Right ventricle myocardium inferior (tissue), 1 donor: ENCODE measurements around the gene ASMT. TPM values are rescaled to one million over a fixed set of nuclear protein-coding genes. Genes with fewer than 3 reads are reported as not detected.
A peak's percentile ranks its signal among the peaks of the same experiment; 100 is the strongest.

Source experiments
- ATAC-seq: fragments of 200-7000 bp; cut with Tn5 transposase; one replicate; pipeline ENCODE4 v1.9.1; 2020; ENCODE audit warnings: mild to moderate bottlenecking, moderate library complexity
- DNase-seq: peaks from one replicate; pipeline ENCODE4 v3.0.0; 2021; ENCODE audit errors: missing footprints
- intact Hi-C: fragments of 100-400 bp; cut with DNase I; formaldehyde crosslinking; loops from one replicate; pipeline ENCODE4 v1.11.0; 2022
- total RNA-seq: library from RNA; stranded (reverse); fragmentation: NEBNext Ultra II Directional; extraction: Animal tissue kit (Norgen Biotek cat#: 25700); gene quantifications from one replicate; pipeline ENCODE4 v1.2.1, GENCODE V29; 2021
- donor health status: DM: no; HTN: yes; CAD: no; lungs with severe emphysema.

Gene ASMT
- total RNA-seq, 1 donor from 2014 or later: not detected

DNA sequence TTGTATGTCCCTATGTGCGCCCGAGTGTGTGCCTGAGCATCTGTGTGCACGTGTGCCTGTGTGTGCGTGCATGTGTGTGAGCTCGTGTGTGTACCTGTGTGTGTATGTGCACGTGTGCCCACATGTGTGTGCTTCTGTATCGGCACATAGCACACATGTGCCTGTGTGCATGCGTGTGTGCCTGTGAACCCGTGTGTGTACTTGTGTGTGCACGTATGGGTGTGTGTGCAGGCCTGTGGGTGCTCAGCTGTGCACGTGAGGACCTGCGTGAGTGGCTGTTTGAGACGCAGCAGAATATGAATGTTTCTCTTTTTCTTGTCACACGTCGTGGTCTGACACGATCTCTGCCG, 19.2 kb upstream of the ASMT start:
- DNase-seq (no peak), ATAC-seq (no peak)
- intact Hi-C loops: no loop called here

DNA sequence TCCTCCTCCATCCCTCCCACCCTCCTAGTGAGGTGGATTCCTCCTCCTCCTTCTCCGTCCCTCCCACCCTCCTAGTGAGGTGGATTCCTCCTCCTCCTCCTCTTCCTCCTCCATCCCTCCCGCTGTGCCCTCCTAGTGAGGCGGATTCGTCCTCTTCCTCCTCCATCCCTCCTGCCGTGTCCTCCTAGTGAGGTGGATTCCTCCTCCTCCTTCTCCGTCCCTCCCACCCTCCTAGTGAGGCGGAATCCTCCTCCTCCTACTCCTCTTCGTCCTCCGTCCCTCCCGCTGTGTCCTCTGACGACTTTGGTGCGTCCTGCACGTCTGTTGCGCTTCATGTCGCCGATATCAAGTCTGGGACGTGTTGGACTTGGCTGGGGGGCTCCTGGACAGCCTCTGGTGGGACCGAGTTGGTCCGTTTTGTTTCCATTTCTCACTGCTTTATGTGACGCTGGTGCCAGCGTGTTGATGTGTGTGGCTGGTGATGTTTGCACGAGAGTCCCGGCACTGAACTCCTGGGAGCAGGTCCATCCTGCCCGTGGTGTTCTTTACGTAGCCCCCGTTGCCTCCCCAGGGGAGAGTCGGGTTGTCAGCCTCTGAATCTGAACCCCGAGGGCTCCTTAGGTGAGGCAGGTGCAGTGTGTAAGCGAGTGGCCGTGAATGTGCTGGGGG, 18.0 kb upstream of the ASMT start:
- intact Hi-C loops: no loop called here
- DNase-seq: no peak
- no peak for ATAC-seq

DNA sequence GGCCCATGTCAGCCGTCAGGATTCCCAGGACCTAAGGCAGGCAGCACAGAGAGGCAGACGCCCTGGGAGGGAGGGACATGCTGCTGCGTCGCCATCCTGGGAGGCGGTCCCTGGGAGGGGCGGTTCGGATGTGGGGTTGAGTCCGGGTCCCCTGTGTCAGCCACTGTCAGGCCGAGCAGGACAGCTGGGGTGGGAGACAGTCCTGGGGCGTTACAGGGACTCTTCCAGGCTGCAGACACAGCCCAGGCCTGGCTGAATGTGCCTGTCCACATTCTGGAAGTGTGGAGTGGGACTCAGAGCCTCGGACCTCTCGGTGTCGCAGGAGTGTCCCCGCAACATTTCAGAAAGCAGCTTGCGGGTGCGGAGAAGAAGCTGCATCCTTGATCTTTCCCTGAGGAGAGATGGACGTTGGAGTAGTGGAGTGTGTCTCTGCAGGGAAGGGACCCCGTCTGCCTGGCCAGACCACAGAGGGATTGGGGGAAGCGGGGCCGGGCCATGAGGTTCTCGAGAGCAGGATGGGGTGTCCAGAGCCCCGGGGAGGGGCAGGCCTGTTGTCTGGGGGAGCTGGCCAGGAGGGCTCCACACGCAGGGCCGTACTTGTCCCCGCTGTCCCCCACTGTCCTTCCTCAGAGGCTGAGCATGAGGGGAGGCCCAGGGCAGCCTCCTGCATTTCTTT, 17.4 kb upstream of the ASMT start:
- intact Hi-C loops: no loop called here
- no peak for ATAC-seq
- no peak for DNase-seq

DNA sequence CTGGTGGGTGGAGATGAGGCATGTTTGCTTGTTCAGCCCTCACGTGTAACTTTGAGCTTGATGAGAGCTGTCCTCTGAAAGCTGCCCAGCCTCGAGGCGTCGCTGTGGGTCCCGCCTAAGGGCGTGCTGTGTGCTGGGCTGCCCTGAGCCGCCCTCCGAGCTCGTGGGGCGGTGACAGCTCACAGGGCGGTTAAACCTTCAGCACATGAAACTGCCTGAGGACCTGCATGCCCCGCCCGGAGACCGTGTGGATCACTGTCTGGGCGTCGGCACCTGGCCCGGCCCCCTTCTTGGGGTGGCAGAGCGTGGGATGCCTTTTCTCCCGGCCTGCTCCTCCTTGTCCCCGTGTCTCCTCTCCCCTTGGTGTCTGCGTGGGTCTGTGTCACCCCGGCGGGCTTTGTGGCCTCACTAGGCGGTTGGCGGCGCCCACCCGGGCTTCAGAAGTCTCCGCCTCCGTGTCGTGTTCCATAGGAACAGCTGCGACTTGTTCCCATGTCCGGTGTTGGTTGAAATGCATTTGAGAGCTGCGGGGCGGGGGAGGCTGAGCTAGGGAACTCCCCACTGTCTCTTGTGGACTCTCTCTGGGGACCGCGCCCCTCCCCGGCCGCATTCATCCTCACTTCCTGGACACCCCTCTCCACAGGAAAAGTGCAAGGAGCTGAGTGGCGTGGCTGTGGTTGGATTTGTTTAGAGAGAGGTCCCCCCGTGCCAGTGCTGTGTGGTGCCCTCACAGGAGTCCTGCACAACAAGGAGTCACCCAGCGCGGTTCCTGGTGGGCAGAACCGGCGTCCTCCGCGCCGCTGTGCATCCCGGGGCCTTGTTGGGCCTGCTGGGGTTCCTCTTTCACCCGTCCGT, 16.6 kb upstream of the ASMT start:
- DNase-seq (no peak), ATAC-seq (no peak)
- intact Hi-C loops: no loop called here

DNA sequence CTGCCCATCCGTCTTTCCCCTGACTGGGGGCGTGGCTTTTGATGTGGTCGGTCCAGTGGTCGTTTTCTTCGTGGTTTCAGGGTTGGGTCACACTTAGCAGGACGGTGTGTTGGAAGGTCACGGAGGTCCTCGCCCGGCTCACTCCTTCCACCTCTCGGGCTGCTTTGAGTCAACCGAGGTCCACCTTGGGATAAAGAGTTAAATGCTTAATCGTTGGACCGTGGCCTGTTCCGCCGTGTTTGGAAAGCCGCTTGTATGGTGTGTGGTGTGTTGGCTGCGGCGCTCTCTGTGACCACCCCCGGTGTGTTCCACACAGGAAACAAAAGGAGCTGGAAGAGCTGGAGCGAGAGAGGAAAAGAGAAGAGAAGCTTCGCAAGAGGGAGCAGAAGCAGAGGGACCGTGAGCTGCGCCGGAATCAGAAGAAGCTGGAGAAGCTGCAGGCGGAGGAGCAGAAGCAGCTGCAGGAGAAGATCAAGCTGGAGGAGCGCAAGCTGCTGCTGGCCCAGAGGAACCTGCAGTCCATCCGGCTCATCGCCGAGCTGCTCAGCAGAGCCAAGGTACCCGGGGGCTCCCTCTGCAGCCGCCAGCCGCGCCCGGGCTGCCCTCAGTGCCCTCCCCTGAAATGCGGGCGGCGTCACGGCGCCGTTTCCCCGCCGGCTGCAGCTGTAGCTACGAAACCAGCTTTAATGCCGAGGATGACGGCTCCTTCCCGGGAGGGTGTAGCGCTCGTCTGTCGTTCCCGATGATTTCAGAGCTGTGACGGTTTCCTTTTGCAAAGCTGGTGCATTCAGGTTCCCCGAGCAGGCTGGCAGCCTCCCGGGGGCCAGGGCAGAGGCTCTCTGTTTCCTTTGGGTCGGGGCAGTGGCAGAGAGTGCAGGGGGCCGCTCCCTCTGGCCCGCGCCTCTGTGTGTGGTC, 15.7 kb upstream of the ASMT start:
- no peak for ATAC-seq
- no peak for DNase-seq
- intact Hi-C loops: no loop called here

DNA sequence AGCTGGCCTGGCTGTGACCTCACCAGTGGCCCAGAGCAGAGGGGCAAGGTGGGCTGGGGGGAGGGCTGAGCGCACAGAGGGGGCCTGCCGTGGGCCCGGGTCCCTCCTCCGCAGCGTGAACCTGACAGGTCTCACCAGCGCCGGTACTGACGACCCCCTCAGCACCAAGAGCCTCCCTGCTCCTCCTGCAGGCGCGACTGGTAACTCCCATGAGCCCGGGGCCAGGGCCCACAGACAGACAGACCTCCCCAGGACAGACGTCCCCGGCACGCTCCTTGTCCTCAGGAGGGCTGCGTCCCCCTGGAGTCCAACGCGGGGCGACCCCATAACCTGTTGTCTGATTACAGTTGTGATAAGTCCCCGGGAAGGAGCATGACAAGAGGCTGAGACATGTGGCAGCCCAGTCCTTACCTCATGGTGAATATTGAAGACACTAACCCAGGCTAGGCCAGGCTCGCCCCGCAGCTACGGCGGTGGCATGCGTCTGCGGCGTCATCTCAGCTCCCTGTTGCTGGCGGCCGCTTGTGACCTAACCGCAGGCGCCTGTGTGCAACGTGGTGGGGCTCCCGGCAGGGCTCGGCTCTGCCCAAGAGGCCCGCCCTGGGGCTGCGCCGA, 15.0 kb upstream of the ASMT start:
- intact Hi-C loops: no loop called here
- DNase-seq: no peak
- ATAC-seq: no peak

DNA sequence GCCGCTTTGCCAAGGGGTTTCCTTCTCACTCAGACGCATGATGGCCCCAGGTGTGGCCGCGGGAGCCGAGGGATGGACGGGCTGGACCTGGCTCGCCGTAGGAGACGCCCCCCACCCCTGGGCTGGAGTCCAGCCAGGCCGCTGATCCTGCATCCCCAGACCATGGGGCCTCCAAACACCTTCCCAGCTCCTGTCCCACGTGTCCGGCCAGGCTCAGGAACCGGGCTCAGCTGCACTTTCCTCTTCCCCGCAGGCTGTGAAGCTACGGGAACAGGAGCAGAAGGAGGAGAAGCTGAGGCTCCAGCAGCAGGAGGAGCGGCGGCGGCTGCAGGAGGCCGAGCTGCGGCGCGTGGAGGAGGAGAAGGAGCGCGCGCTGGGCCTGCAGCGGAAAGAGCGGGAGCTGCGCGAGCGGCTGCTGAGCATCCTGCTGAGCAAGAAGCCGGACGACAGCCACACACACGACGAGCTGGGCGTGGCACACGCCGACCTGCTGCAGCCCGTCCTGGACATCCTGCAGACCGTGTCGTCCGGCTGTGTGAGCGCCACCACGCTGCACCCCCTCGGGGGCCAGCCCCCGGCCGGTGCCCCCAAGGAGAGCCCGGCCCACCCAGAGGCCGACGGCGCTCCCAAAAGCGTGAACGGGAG, 14.3 kb upstream of the ASMT start:
- ATAC-seq: peak; percentile 29
- no peak for DNase-seq
- intact Hi-C loops: no loop called here

DNA sequence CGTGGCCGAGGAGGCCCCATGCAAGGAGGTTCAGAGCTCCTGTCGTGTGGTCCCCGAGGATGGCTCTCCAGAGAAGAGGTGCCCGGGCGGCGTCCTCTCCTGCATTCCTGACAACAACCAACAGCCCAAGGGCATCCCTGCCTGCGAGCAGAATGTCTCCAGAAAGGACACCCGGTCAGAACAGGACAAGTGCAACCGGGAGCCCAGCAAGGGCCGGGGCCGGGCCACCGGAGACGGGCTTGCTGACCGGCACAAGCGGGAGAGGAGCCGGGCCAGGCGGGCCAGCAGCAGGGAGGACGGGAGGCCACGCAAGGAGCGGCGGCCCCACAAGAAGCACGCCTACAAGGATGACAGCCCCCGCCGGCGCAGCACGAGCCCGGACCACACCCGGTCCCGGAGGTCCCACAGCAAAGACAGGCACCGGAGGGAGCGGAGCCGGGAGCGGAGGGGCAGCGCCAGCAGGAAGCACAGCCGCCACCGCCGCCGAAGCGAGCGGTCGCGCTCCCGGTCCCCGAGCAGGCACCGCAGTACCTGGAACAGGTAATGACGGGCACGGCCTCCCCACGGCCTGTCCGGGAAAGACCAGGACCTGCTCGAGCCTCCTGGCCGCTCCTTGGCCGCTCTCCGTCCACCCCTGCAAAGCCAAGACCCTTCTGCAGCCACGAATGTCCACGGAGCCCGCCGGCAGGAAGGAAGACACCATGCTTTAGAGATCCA, 13.7 kb upstream of the ASMT start:
- peak; percentile 14 for ATAC-seq
- intact Hi-C loops: no loop called here
- DNase-seq: no peak

DNA sequence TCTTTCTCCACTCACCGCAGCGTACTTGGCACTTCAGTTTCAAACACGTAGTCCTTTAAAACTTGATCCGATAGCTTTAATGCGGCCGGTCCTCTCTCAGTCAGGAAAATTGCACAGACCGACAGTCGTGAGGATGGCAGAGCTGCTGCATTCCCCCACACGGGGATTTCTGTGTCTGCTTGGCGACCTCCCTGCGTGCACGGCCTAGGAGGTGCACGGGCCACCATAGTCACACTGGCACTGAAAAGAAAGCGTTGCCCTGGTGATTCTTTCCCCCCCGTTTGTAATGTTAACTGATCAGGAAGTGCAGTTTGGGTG, 13.1 kb upstream of the ASMT start:
- no peak for ATAC-seq
- no peak for DNase-seq
- intact Hi-C loops: no loop called here

DNA sequence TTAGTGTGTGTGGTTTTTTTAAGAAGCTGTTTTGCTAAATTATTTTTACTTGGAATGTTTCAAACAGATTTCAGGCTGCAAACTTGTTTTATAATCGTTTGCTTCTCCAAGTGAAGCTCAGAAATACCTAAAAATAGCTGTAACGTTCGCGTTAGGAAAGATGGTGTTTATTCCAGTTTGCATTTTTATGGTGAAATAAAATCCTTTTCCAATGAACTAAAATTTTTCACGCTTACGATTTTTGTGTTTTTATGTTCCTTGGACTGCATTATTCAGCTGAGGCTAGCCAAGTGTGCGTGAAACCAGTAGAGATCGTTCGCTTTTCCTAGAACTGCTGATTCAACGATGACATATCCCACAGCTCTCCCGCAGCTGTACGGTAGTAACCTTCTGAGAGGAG, 12.6 kb upstream of the ASMT start:
- DNase-seq: no peak
- intact Hi-C loops: no loop called here
- no peak for ATAC-seq

DNA sequence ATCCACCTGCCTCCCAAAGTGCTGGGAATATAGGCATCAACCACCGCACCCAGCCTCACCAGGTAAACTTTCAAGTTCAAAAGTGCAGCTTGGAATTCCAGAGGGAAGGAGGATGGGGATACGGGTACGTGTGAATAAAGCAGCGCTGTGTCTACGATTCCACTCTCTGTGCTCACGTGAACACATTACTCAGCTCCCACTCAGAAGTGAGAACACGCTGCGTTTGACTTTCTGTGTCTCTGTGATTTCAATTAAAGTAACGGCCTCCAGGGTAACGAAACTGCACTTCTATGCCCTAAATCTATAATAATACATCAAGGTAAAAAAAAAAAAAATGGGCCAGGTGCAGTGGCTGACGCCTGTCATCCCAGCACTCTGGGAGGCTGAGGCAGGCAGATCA, 8.4 kb upstream of the ASMT start:
- no peak for ATAC-seq
- intact Hi-C loops: no loop called here
- DNase-seq: no peak

DNA sequence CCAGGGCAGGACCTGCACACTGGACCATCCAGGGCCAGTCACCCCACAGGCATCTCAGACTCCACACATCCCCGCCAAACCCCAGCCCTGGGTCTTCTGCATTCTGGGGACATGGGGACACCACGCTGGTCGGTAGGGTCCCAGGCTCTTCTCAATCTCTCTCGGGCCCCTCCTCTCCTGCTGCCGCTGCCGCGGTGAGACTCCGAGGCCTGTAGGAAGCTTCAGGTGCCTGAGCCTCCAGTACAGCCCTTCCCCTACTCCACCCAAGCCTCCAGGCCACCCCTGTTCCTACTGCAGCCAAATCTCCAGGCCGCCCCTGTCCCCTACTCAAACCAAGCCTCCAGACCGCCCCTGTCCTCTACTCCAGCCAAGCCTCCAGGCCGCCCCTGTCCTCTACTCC, 5.5 kb upstream of the ASMT start:
- DNase-seq: no peak
- ATAC-seq: no peak
- intact Hi-C loops: no loop called here

DNA sequence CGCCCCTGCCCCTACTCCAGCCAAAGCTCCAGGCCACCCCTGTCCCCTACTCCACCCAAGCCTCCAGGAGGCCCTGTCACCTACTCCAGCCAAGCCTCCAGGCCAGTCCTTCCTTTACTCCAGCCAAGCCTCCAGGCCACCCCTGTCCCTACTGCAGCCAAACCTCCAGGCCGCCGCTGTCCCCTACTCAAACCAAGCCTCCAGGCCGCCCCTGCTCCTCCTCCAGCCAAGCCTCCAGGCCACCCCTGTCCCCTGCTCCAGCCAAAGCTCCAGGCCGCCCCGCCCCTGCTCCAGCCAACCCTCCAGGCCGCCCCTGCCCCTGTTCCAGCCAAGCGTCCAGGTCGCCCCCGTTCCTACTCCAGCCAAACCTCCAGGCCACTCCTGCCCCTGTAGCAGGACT, 5.1 kb upstream of the ASMT start:
- intact Hi-C loops: no loop called here
- peak; percentile 54 for DNase-seq
- ATAC-seq: no peak

DNA sequence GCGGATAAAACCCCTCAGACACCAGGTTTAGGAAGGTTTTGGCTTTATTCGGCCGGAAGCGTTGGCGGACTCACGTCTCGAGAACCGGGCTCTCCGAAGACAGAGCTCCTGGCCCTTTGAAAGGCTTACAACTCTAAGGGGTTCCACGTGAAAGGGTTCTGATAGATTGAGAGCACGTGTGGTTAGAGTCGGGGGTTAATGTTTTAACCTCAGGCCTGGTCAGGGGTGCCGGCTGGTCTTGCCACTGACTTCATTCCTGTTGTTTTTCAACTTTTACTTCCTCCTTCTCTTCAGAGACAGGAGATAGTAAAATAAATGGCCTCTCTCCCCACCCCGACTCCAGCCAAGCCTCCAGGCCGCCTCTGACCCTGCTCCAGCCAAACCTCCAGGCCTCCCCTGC, 4.7 kb upstream of the ASMT start:
- DNase-seq: peak; percentile 9
- intact Hi-C loops: no loop called here
- no peak for ATAC-seq

DNA sequence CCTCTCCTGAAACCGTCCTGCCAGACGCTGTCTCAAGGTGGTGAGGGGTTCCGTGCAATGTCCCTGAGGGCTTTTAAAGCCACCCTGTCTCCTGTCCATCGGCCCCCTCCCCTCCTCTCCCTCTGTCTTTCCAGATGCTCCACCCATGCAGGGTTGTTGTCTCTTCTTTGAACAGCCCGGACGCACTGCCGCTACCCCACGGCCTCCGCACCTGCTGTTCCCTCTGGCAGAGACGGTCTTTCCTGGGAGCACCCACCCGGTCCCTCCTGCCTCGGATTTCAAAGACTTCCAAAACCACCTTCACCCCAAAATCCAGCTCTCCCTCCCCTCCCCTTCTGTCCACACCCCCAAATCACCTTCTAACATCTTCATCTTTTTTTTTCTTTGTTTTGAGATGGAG, 4.1 kb upstream of the ASMT start:
- ATAC-seq (no peak), DNase-seq (peak; percentile 28)

DNA sequence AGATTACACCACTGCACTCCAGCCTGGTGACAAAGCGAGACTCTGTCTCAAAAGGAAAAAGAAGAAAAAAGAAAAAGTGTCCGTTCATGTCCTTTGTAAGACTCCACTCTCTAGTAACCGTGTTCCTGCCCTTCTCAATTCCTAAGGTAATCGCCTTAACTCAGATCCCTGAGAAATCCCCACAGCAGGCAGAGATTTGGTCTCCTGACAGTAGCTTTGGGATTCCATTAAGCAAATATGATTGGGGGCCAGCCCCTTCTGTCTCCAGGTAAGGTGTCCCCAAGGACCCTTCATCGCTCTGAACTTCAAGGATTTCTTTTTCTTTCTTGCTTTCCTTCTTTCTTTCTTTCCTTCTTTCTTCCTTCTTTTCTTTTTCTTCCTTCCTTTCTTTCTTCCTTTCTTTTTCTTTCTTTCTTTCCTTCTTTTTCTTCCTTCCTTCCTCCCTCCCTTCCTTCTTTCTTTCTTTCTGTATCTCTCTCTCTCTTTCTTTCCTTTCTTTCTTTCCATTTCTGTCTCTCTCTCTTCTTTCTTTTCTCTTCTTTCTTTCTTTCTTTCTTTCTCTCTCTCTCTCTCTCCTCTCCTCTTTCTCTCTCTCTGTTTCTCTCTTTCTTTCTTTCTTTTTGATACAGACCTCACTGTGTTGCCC, 2.1 kb upstream of the ASMT start:
- no peak for DNase-seq
- intact Hi-C loops: no loop called here
- ATAC-seq: no peak

More for the DNA sequence above, 4.1 kb upstream of the ASMT start:
- intact Hi-C loops: no loop called here

DNA sequence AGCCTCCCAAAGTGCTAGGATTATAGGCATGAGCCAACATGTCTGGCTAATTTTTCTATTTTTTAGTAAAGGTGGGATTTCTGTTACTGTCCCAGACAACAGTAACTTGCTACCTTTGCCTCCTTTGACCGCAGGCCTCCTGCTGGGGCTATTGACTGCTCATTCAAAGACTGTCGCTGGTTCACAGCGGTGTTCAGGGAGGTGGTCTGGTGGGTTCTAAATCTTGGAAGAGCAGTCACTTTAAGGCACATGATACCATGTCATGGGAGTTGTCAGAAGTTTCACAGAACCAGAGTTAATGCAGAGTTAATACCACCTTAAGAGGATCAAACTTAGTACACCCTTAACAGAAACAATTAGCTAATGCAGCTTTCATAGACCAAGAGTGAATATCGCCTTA, 3.8 kb downstream of the ASMT start:
- intact Hi-C loops: no loop called here
- no peak for ATAC-seq
- no peak for DNase-seq
